ENCODE measurements around the gene RPL39L. TPM values are rescaled to one million over a fixed set of nuclear protein-coding genes. Genes with fewer than 3 reads are reported as not detected.

Gene RPL39L
- total RNA-seq, 2 donors from 2014 or later = 26.8 to 34.5 TPM

DNA sequence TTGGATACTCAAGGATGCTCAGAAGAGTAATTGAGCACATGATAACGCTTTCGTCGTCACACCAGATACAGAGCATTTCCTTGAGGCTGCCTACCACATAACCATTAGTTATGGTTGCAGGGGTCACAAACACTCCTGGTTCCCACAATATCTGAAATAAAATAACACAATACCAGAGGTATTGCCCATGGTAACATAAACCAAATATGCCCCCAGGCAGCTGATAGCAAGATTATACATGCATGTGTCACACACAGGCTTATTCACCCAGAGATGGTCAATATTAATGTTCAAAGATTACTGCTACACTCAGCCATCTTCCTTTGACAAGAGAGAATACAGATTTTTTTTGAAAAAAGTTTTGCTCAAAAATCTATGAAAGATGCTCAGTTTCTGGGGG lies 7.3 kb downstream of the RPL39L start:
- Mint-ChIP-seq H3K4me3 (no peak overlapping the region), H3K27me3 (ENCODE audit: insufficient read depth) (no peaks in the 10 kb centered on the region), H3K4me1 (peaks cover 1% of the 10 kb centered on the region), H3K36me3 (ENCODE audit: low read depth) (peaks cover 70% of the 10 kb centered on the region), H3K27ac (no peak overlapping the region), H3K9me3 (peaks cover 9% of the 10 kb centered on the region)
- H3K27me3 ChIP-seq (ENCODE audit: control insufficient read depth, insufficient read depth, low read length, poor library complexity, severe bottlenecking) = no peaks in the 10 kb centered on the region
- H3K9me3 ChIP-seq (ENCODE audit: control insufficient read depth, low read length) = peaks cover 9% of the 10 kb centered on the region
- WGBS, 2 experiments (ENCODE audit: insufficient coverage in 1 of 2, insufficient read length in 1 of 2) = 93 to 100% methylated on average over 3 of the region's 3 CpGs
- H3K27ac ChIP-seq (ENCODE audit: low read depth, low read length) = no peak overlapping the region
- no peak for DNase-seq
- no peak overlapping the region for H3K9ac ChIP-seq (ENCODE audit: extremely low read depth, low read length, poor library complexity, severe bottlenecking)
- H3K4me3 ChIP-seq (ENCODE audit: low read length) = no peak overlapping the region
- H3K36me3 ChIP-seq (ENCODE audit: control insufficient read depth, insufficient read depth, low read length) = no peaks in the 10 kb centered on the region
- TF ChIP-seq, protein P1, sequence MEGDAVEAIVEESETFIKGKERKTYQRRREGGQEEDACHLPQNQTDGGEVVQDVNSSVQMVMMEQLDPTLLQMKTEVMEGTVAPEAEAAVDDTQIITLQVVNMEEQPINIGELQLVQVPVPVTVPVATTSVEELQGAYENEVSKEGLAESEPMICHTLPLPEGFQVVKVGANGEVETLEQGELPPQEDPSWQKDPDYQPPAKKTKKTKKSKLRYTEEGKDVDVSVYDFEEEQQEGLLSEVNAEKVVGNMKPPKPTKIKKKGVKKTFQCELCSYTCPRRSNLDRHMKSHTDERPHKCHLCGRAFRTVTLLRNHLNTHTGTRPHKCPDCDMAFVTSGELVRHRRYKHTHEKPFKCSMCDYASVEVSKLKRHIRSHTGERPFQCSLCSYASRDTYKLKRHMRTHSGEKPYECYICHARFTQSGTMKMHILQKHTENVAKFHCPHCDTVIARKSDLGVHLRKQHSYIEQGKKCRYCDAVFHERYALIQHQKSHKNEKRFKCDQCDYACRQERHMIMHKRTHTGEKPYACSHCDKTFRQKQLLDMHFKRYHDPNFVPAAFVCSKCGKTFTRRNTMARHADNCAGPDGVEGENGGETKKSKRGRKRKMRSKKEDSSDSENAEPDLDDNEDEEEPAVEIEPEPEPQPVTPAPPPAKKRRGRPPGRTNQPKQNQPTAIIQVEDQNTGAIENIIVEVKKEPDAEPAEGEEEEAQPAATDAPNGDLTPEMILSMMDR (conservative IDR thresholded peaks at IDR 0.05) = no peak
- no peaks in the 10 kb centered on the region for H3K4me1 ChIP-seq (ENCODE audit: control insufficient read depth, insufficient read depth, low read length)

DNA sequence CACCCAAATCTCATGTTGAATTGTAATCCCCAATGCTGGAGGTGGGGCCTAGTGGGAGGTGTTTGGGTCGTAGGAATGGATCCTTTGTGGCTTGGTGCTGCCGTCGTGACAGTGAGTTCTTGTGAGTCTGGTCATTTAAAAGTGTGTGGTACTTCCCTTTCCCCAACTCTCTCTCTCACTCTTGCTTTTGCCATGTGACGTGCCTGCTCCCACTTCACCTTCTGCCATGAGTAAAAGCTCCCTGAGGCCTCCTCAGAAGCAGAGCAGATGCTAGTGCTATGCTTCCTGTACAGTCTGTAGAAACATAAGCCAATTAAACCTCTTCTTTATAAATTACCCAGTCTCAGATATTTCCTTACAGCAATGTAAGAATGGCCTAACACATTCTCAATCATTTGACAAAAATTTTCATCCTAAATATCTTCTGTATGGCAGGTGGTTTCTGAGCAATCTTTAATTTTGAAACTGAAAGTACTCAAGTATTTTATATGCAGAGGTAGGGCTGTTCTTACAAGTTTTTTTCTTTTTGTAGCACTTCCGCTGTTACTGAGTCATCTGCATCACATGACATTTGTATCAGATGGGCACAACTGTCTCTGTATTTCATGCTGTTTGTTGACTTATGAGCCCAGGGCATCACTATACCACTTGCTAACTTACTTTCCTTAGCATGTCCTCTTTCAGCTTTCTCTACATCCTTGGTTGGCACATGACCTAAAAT lies 8.8 kb downstream of the RPL39L start:
- Histone ChIP-seq H3K27me3 (ENCODE audit: control insufficient read depth, insufficient read depth, low read length, poor library complexity, severe bottlenecking) (no peaks in the 10 kb centered on the region), H3K9me3 (ENCODE audit: control insufficient read depth, low read length) (peaks cover 6% of the 10 kb centered on the region), H3K4me3 (ENCODE audit: low read length) (no peak overlapping the region), H3K27ac (ENCODE audit: low read depth, low read length) (no peak overlapping the region), H3K36me3 (ENCODE audit: control insufficient read depth, insufficient read depth, low read length) (no peaks in the 10 kb centered on the region), H3K9ac (ENCODE audit: extremely low read depth, low read length, poor library complexity, severe bottlenecking) (no peak overlapping the region), H3K4me1 (ENCODE audit: control insufficient read depth, insufficient read depth, low read length) (no peaks in the 10 kb centered on the region)
- Mint-ChIP-seq H3K4me1 (no peaks in the 10 kb centered on the region), H3K36me3 (ENCODE audit: low read depth) (peaks cover 65% of the 10 kb centered on the region), H3K27me3 (ENCODE audit: insufficient read depth) (no peaks in the 10 kb centered on the region), H3K27ac (no peak overlapping the region), H3K9me3 (peaks cover 8% of the 10 kb centered on the region), H3K4me3 (no peak overlapping the region)
- WGBS, 2 experiments (ENCODE audit: insufficient coverage in 1 of 2, insufficient read length in 1 of 2) = 87 to 100% methylated on average over 2 to 5 of the region's 5 CpGs
- no peak for DNase-seq
- TF ChIP-seq, protein P1 (conservative IDR thresholded peaks at IDR 0.05) = no peak

DNA sequence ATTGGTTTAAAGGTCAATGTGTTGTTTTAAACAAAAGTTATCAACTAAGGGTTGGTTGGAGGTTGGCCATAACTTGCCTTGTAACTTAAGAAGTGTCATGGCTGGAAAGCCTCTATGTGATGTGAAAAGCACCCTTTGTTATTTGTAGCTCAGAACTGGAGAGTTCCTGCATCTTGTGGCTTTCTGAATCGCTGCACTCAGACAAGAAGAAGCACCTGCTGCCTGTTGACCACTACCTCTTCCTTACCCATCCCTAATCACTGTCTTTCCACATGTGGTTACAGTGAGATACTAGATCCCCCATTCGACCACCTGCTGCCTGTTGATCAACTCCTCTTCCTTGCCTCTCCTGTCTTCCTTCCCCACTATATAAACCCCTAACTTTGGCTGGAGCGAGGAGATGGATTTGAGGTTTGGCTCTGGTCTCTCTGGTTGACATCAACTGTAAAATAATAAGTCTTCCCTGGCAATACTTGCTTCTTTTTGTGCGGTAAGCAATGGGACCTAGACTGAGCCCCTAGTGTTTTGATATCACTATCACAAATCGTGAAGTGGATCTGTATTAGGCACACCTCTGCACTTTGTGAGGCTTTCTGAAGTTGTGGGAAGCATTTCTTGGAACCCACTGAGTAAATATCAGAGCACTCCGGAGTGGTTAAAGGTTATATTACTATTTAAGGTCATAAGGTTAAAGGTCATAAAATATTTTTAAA lies 13.8 kb downstream of the RPL39L start:
- Histone ChIP-seq H3K9ac (ENCODE audit: extremely low read depth, low read length, poor library complexity, severe bottlenecking) (no peak overlapping the region), H3K4me1 (ENCODE audit: control insufficient read depth, insufficient read depth, low read length) (no peaks in the 10 kb centered on the region), H3K27me3 (ENCODE audit: control insufficient read depth, insufficient read depth, low read length, poor library complexity, severe bottlenecking) (no peaks in the 10 kb centered on the region), H3K9me3 (ENCODE audit: control insufficient read depth, low read length) (no peaks in the 10 kb centered on the region), H3K27ac (ENCODE audit: low read depth, low read length) (no peak overlapping the region), H3K4me3 (ENCODE audit: low read length) (no peak overlapping the region), H3K36me3 (ENCODE audit: control insufficient read depth, insufficient read depth, low read length) (no peaks in the 10 kb centered on the region)
- WGBS, 2 experiments (ENCODE audit: insufficient coverage in 1 of 2, insufficient read length in 1 of 2) = 96 to 97% methylated on average over 3 to 6 of the region's 6 CpGs
- peaks cover 27% of the 10 kb centered on the region for H3K36me3 Mint-ChIP-seq (ENCODE audit: low read depth)
- H3K27ac Mint-ChIP-seq = no peak overlapping the region
- TF ChIP-seq, protein P1 (conservative IDR thresholded peaks at IDR 0.05) = no peak
- H3K9me3 Mint-ChIP-seq = no peaks in the 10 kb centered on the region
- peaks cover 15% of the 10 kb centered on the region for H3K4me1 Mint-ChIP-seq
- DNase-seq = no peak
- no peak overlapping the region for H3K4me3 Mint-ChIP-seq
- H3K27me3 Mint-ChIP-seq (ENCODE audit: insufficient read depth) = no peaks in the 10 kb centered on the region

Measured in endodermal cell (in vitro differentiated cells).